ENCODE results near the gene PARD6G.
"Not testable (repeated sequence)": the region's sequence is repeated elsewhere in the genome, so short reads cannot be mapped to it uniquely, and the experiment has no call there.

PARD6G gene

DNA sequence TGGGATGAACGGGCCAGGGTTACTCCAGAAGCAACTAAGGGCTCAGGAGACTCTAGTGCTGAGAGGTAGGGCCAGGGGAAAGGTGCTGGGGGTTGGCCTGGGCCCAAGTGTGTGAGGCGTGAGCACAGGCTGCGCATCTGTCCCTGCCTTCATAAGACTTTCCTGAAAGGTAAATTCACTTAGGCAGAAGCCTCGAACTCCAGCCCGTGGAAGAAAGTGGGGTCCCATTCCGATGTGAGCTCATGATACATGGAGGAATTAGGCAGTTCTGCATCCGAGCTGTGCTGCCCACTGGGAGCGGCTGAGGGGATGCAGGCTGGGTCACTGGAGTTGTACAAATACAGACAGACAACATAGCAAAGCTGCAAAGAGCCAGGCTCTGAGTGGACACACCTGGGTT lies 16.2 kb downstream of the PARD6G start:
- Histone ChIP-seq H3K4me1 (ENCODE audit: control insufficient read depth in 2 of 2, insufficient read depth in 2 of 2, low read length in 2 of 2) (no peaks in the 10 kb centered on the region), H3K4me3 (ENCODE audit: low read length in 2 of 2) (no peak overlapping the region), H3K9ac (ENCODE audit: low read depth in 1 of 2, low read length in 2 of 2) (no peak overlapping the region), H3K9me3 (ENCODE audit: control insufficient read depth in 2 of 2, low read length in 2 of 2) (no peaks in the 10 kb centered on the region), H3K27me3 (ENCODE audit: control insufficient read depth in 2 of 2, insufficient read depth in 2 of 2, low read length in 2 of 2) (no peaks in the 10 kb centered on the region), H3K27ac (ENCODE audit: low read depth in 2 of 2, low read length in 2 of 2) (no peak overlapping the region), H3K36me3 (ENCODE audit: control insufficient read depth in 2 of 2, insufficient read depth in 2 of 2, low read length in 2 of 2) (no peaks in the 10 kb centered on the region)

DNA sequence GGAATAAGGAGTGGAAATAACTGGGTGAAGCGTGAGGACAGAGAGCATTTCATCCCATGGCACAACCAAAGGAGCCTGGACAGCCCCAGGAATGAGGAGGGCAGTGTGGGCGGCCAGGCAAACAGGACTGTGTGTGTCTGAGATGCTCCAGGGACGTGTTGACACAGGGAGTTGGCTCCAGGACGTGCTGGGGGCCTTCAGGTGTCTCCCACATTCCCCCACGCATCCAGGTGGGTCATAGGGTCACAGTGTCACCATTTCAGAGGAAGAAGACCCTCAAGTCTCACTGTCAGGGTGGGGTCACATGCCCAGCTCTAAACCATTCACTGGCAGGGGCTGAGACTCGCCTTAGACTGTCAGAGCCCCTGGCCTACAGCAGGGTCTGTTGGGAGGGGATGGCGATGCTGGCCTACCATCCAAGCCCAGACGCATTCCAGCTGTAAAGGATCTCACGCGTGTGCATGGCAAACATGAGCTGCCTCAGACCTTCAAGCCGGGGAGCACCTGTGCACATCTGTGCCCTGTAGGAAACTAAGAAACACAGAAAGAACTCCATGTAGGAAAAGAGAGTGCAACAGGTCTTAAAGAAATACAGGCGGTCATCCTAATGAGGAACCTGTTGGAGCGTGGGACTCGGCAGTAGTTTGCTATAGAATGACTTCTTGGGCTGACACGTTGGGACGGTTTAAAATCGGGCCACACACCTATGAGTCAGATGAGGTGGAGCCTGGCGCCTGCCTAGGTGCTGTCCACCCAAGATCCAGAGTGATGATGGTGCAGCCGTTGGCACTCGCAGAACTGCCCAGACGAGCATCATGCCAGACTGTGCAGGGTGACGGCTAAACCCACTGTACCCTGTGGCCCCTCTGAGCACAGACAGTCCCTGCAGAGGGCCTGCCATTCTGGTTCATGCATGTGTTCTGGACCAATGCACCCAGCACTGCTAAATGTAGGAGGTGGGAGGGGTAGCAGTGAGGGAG lies 17.3 kb downstream of the PARD6G start:
- H3K4me3 ChIP-seq (ENCODE audit: low read length in 2 of 2): no peak overlapping the region

DNA sequence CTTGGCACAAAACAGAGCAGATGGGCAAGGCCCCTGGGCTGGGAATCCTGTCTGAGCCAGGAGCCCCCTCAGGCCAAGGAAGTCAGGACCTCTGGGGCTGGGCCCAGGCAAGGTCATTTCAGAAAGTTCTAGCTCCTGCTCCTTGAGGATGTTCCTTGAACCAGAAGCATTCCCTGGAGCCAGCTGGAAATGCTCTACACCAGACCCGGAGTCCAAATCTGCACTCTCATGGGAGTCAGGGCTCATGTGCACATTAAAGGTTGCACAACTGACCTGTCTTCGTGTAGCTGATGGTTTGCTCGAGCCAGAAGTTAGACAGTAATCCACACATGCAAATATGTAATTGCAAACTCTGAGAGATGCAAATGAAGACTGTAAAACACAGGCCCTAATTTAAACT lies 18.0 kb downstream of the PARD6G start:
- Histone ChIP-seq H3K9ac (ENCODE audit: low read depth in 1 of 2, low read length in 2 of 2) (no peak overlapping the region), H3K27me3 (ENCODE audit: control insufficient read depth in 2 of 2, insufficient read depth in 2 of 2, low read length in 2 of 2) (no peaks in the 10 kb centered on the region), H3K4me3 (ENCODE audit: low read length in 2 of 2) (no peak overlapping the region), H3K4me1 (ENCODE audit: control insufficient read depth in 2 of 2, insufficient read depth in 2 of 2, low read length in 2 of 2) (no peaks in the 10 kb centered on the region), H3K9me3 (ENCODE audit: control insufficient read depth in 2 of 2, low read length in 2 of 2) (no peaks in the 10 kb centered on the region), H3K27ac (ENCODE audit: low read depth in 2 of 2, low read length in 2 of 2) (no peak overlapping the region), H3K36me3 (ENCODE audit: control insufficient read depth in 2 of 2, insufficient read depth in 2 of 2, low read length in 2 of 2) (no peaks in the 10 kb centered on the region)

More for the DNA sequence above, 17.3 kb downstream of the PARD6G start:
- Histone ChIP-seq H3K36me3 (ENCODE audit: control insufficient read depth in 2 of 2, insufficient read depth in 2 of 2, low read length in 2 of 2) (no peaks in the 10 kb centered on the region), H3K9ac (ENCODE audit: low read depth in 1 of 2, low read length in 2 of 2) (no peak overlapping the region), H3K9me3 (ENCODE audit: control insufficient read depth in 2 of 2, low read length in 2 of 2) (no peaks in the 10 kb centered on the region), H3K27ac (ENCODE audit: low read depth in 2 of 2, low read length in 2 of 2) (no peak overlapping the region), H3K4me1 (ENCODE audit: control insufficient read depth in 2 of 2, insufficient read depth in 2 of 2, low read length in 2 of 2) (no peaks in the 10 kb centered on the region), H3K27me3 (ENCODE audit: control insufficient read depth in 2 of 2, insufficient read depth in 2 of 2, low read length in 2 of 2) (no peaks in the 10 kb centered on the region)

DNA sequence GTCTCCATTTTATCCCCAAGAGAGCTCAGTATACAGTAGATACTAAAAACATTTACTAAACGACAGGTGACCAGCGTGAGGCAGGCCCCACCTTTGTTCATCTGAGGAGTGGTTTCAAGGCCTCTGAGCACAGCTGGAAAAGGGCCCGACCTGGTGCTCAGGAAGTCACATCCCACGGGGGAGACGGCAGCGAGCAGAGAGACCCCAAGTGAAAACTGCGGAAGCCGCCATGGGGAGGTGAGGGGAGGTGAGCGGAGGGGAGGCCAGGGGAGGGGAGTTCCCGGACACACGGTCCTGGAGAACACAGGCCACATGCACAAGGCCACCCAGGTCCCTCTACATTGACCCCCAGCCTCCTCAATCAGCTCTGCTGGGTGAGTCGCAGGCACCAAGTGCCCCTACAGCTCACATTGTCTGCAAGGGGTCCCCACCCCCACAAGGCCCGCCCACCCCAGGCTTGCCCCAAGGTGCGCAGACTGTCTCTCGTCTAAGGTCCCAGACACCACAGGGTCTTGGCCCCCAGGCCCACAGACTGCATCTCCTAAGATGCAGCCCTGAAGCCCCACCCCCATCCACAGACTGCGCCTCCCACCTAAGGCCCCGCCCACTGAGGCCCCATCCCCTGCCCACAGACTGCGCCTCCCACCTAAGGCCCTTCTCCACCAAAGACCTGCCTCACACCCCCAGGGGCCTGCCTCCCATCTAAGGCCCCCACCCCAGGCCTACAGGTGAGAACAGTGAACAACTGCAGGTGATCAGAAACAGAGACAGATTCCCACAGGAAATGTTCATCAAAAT lies 19.1 kb downstream of the PARD6G start:
- Histone ChIP-seq H3K9ac (ENCODE audit: low read depth in 1 of 2, low read length in 2 of 2) (no peak overlapping the region), H3K4me3 (ENCODE audit: low read length in 2 of 2) (no peak overlapping the region), H3K9me3 (ENCODE audit: control insufficient read depth in 2 of 2, low read length in 2 of 2) (no peaks in the 10 kb centered on the region), H3K4me1 (ENCODE audit: control insufficient read depth in 2 of 2, insufficient read depth in 2 of 2, low read length in 2 of 2) (no peaks in the 10 kb centered on the region), H3K27me3 (ENCODE audit: control insufficient read depth in 2 of 2, insufficient read depth in 2 of 2, low read length in 2 of 2) (no peaks in the 10 kb centered on the region), H3K27ac (ENCODE audit: low read depth in 2 of 2, low read length in 2 of 2) (no peak overlapping the region), H3K36me3 (ENCODE audit: control insufficient read depth in 2 of 2, insufficient read depth in 2 of 2, low read length in 2 of 2) (no peaks in the 10 kb centered on the region)

DNA sequence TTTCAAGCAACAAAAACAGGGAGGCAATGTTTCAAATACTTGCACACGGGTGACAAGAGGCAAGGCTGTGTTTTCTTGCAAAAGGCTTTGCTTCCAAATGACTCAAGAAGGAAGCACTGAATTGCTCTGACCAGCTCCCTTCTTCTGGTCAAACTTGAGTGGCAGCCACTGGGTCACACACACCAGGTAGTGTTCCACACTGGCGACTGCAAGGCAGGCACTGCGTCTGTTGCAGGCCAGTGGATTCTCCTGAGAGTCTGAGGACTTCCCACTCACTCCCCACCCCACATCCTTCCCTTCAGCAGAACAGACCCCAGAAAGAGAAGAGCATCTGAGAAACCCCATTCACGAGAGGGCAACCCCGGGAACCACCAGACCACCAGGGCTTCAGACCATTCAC lies 19.8 kb downstream of the PARD6G start:
- Histone ChIP-seq H3K9ac (ENCODE audit: low read depth in 1 of 2, low read length in 2 of 2) (no peak overlapping the region), H3K4me3 (ENCODE audit: low read length in 2 of 2) (no peak overlapping the region), H3K4me1 (ENCODE audit: control insufficient read depth in 2 of 2, insufficient read depth in 2 of 2, low read length in 2 of 2) (no peaks in the 10 kb centered on the region), H3K9me3 (ENCODE audit: control insufficient read depth in 2 of 2, low read length in 2 of 2) (no peaks in the 10 kb centered on the region), H3K27me3 (ENCODE audit: control insufficient read depth in 2 of 2, insufficient read depth in 2 of 2, low read length in 2 of 2) (no peaks in the 10 kb centered on the region), H3K36me3 (ENCODE audit: control insufficient read depth in 2 of 2, insufficient read depth in 2 of 2, low read length in 2 of 2) (no peaks in the 10 kb centered on the region), H3K27ac (ENCODE audit: low read depth in 2 of 2, low read length in 2 of 2) (no peak overlapping the region)

DNA sequence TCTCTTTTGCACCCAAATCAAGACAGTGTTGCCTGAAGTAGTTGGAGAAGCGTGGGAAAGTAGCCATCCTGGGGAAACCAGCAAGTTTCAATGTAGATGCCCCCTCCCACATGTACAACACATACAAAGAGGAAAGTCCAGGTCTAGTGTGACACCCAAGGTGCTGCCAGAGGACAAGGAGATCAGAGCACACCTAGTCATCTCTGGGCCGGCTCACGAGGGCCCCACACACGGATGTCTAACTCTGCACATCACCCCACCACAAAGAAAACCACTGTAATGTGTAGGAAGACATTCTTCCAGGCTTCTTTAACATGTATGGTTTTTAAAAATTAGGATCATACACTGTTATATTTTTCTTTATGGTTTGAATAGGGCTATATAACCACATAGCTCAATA lies 21.6 kb downstream of the PARD6G start:
- peaks cover 0 to 4% of the 10 kb centered on the region in 2 donors for H3K9me3 ChIP-seq (ENCODE audit: control insufficient read depth in 2 of 2, low read length in 2 of 2)
- no peaks in the 10 kb centered on the region for H3K27me3 ChIP-seq (ENCODE audit: control insufficient read depth in 2 of 2, insufficient read depth in 2 of 2, low read length in 2 of 2)
- H3K27ac ChIP-seq (ENCODE audit: low read depth in 2 of 2, low read length in 2 of 2): no peak overlapping the region
- no peaks in the 10 kb centered on the region for H3K4me1 ChIP-seq (ENCODE audit: control insufficient read depth in 2 of 2, insufficient read depth in 2 of 2, low read length in 2 of 2)
- no peak overlapping the region for H3K9ac ChIP-seq (ENCODE audit: low read depth in 1 of 2, low read length in 2 of 2)
- H3K4me3 ChIP-seq (ENCODE audit: low read length in 2 of 2): no peak overlapping the region
- no peaks in the 10 kb centered on the region for H3K36me3 ChIP-seq (ENCODE audit: control insufficient read depth in 2 of 2, insufficient read depth in 2 of 2, low read length in 2 of 2)

DNA sequence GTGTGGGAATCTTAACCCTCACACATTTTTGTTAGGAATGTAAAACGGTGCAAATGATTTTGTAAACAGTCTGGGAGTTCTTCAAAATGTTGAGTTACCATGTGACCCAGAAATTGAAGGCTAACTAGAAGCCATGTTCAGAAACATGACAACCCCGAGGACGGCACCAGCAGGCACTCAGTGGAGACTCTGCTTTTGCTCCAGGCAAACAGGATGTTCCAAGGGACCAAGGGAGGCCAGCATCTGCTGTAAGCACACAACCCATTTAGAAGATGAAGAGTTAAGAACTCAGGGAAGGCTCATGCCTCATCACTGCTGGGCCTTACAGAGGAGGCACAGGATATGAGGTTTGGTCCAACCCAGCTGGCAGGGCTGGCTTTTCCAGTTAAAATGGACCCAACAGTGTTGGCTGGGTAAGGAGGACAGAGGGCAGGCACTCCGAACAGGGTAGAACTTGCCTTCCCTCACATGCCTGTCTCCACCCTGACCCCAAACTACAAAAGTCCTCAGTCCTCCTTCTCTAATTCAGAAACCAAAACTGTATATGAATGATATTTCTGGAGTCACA lies 23.6 kb downstream of the PARD6G start:
- Histone ChIP-seq H3K27ac (ENCODE audit: low read depth in 2 of 2, low read length in 2 of 2) (no peak overlapping the region), H3K36me3 (ENCODE audit: control insufficient read depth in 2 of 2, insufficient read depth in 2 of 2, low read length in 2 of 2) (no peaks in the 10 kb centered on the region), H3K4me1 (ENCODE audit: control insufficient read depth in 2 of 2, insufficient read depth in 2 of 2, low read length in 2 of 2) (no peaks in the 10 kb centered on the region), H3K9me3 (ENCODE audit: control insufficient read depth in 2 of 2, low read length in 2 of 2) (peaks cover 0 to 4% of the 10 kb centered on the region in 2 donors), H3K4me3 (ENCODE audit: low read length in 2 of 2) (no peak overlapping the region), H3K27me3 (ENCODE audit: control insufficient read depth in 2 of 2, insufficient read depth in 2 of 2, low read length in 2 of 2) (no peaks in the 10 kb centered on the region), H3K9ac (ENCODE audit: low read depth in 1 of 2, low read length in 2 of 2) (no peak overlapping the region)

DNA sequence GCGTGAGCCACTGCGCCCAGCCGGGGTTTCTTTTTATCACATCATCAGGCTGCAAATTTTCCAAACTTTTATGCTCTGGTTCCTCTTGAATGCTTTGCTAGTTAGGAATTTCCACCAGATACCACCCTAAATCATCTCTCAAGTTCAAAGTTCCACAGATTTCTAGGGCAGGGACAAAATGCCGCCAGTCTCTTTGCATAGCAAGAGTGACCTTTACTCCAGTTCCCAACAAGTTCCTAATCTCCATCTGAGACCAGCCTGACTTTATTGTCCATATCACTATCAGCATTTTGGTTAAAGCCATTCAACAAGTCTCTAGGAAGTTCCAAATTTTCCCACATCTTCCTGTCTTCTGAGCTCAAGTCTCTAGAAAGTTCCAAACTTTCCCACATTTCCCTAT lies 27.8 kb downstream of the PARD6G start:
- H3K27ac ChIP-seq (ENCODE audit: low read depth in 2 of 2, low read length in 2 of 2): not testable (repeated sequence)

DNA sequence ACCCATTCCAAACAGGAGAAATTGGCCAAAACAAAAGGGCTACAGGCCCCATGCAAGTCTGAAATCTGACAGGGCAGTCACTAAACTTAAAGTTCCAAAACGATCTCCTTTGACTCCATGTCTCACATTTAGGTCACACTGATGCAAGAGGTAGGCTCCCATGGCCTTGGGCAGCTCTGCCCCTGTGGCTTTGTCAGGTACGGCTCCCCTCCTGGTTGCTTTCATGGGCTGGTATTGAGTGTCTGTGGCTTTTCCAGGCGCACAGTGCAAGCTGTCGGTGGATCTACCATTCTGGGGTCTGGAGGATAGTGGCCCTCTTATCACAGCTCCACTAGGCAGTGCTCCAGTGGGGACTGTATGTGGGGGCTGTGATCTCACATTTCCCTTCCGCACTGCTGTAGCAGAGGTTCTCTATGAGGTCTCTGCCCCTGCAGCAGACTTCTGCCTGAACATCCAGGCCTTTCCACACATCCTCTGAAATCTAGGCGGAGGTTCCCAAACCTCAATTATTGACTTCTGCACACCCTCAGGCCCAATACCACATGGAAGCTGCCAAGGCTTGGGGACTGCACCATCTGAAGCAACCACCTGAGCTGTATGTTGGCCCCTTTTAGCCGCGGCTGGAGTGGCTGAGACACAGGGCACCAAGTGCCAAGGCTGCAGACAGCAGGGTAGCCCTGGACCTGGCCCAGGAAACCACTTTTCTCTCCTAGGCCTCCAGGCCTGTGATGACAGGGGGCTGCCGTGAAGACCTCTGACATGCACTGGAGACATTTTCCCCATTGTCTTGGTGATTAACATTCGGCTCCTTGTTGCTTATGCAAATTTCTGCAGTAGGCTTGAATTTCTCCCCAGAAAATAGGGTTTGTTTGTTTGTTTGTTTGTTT lies 28.7 kb downstream of the PARD6G start:
- Histone ChIP-seq H3K27me3 (ENCODE audit: control insufficient read depth in 2 of 2, insufficient read depth in 2 of 2, low read length in 2 of 2) (no peaks in the 10 kb centered on the region), H3K9ac (ENCODE audit: low read depth in 1 of 2, low read length in 2 of 2) (no peak overlapping the region), H3K36me3 (ENCODE audit: control insufficient read depth in 2 of 2, insufficient read depth in 2 of 2, low read length in 2 of 2) (no peaks in the 10 kb centered on the region), H3K9me3 (ENCODE audit: control insufficient read depth in 2 of 2, low read length in 2 of 2) (peaks cover 0 to 4% of the 10 kb centered on the region in 2 donors), H3K4me1 (ENCODE audit: control insufficient read depth in 2 of 2, insufficient read depth in 2 of 2, low read length in 2 of 2) (no peaks in the 10 kb centered on the region), H3K4me3 (ENCODE audit: low read length in 2 of 2) (no peak overlapping the region), H3K27ac (ENCODE audit: low read depth in 2 of 2, low read length in 2 of 2) (no peak overlapping the region)

More for the DNA sequence above, 27.8 kb downstream of the PARD6G start:
- not testable (repeated sequence) for H3K4me3 ChIP-seq (ENCODE audit: low read length in 2 of 2); H3K9ac ChIP-seq (ENCODE audit: low read depth in 1 of 2, low read length in 2 of 2); H3K9me3 ChIP-seq (ENCODE audit: control insufficient read depth in 2 of 2, low read length in 2 of 2); H3K36me3 ChIP-seq (ENCODE audit: control insufficient read depth in 2 of 2, insufficient read depth in 2 of 2, low read length in 2 of 2); H3K4me1 ChIP-seq (ENCODE audit: control insufficient read depth in 2 of 2, insufficient read depth in 2 of 2, low read length in 2 of 2); H3K27me3 ChIP-seq (ENCODE audit: control insufficient read depth in 2 of 2, insufficient read depth in 2 of 2, low read length in 2 of 2)

All from mucosa of rectum (tissue), 2 donors.